OCI-LY1 (cell line): ENCODE data around the gene CA7.

Experiments used
- EZH2 ChIP-seq: fragments of 200-600 bp; sonication (generic), shearing (Covaris generic); IDR thresholded peaks from 2 replicates; pipeline ENCODE4 v1.8.0; 2017; ENCODE audit warnings: borderline replicate concordance, mixed run types, mild to moderate bottlenecking, antibody characterized with exemption, low read length, moderate library complexity, mixed read lengths
- TF ChIP-seq, protein P1 (sequence below): fragments of 200-600 bp; sonication (generic), shearing (Covaris generic); IDR thresholded peaks from 2 replicates; pipeline ENCODE4 v1.5.1; 2017; ENCODE audit warnings: mild to moderate bottlenecking, antibody characterized with exemption, low read length, moderate library complexity, mixed read lengths

DNA sequence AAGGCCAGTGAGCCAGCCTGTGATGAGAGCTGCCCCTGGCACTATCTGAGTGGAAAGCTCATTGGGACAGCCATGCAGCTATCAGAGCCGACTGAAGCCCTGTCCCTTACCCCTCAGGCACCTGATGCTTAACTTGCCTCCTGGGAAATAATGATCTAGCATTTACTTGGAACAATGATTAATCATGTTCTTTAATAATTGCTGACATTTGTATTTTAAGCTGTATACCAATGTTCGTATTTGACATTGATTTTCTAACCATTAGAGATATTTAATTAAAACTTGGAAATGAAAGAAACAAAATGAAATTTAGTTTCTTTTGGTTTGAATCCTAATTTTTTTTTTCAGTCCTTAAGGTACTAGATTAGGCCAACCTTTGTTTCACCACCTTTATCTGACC lies 46.6 kb downstream of the CA7 start:
- TF ChIP-seq, protein P1, sequence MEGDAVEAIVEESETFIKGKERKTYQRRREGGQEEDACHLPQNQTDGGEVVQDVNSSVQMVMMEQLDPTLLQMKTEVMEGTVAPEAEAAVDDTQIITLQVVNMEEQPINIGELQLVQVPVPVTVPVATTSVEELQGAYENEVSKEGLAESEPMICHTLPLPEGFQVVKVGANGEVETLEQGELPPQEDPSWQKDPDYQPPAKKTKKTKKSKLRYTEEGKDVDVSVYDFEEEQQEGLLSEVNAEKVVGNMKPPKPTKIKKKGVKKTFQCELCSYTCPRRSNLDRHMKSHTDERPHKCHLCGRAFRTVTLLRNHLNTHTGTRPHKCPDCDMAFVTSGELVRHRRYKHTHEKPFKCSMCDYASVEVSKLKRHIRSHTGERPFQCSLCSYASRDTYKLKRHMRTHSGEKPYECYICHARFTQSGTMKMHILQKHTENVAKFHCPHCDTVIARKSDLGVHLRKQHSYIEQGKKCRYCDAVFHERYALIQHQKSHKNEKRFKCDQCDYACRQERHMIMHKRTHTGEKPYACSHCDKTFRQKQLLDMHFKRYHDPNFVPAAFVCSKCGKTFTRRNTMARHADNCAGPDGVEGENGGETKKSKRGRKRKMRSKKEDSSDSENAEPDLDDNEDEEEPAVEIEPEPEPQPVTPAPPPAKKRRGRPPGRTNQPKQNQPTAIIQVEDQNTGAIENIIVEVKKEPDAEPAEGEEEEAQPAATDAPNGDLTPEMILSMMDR = no peak
- TF ChIP-seq EZH2 = no peak
